ENCODE data around the gene TBC1D7. TPM values are rescaled to one million over a fixed set of nuclear protein-coding genes. Genes with fewer than 3 reads are reported as not detected.
A peak's percentile ranks its signal among the peaks of the same experiment; 100 is the strongest.

The TBC1D7 gene
- total and polyA plus RNA-seq, 2 of the 4 experiments (the other 2 are of a cell fraction) = 14.3 to 22.6 TPM

DNA sequence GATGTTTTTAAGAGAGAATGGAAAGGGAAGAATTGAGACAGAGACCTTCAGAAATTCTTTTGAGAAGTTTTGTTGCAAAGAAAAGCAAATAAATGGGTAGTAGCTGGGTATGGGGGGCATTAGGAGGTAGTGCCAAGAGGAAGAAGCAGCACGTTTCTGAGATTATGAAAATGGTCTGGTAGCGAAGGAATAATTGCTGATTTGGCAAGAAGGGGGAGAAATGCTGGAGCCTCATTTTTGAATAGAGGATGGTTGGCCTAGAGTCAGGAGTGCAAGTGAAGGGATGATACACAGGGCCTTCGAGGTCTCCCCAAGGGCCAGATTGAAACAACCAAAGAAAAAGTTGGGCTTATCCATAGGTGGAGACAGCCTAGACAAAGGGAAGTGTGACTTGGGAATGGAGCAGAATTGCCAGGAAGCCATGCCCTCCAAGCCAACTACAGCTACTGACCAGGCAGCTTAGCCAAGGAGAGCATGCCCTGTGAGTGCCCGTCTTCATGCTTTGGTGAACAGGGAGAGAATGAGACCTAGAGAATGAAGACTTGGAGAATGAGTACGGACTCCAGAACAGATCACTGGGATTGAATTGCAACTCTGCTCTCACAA is 14.2 kb upstream of the TBC1D7 start:
- DNase-seq = no peak
- Histone ChIP-seq H2AK5ac (ENCODE audit: low read depth, low read length) (no peak overlapping the region), H4K91ac (ENCODE audit: insufficient read depth, low read depth, low read length) (peak overlapping the region; percentile 4; the same call in 1 of the 2 replicates), H3K9ac (ENCODE audit: low read depth, low read length) (no peak overlapping the region), H4K5ac (ENCODE audit: low read depth, low read length) (no peak overlapping the region), H2BK20ac (ENCODE audit: low read depth, low read length) (no peak overlapping the region), H3K27ac (ENCODE audit: insufficient read depth, low read length) (no peak overlapping the region), H3K27me3 (ENCODE audit: control insufficient read depth, insufficient read depth, low read length) (no peaks in the 10 kb centered on the region), H3K79me1 (ENCODE audit: low read depth in 1 of 2, low read length in 2 of 2) (no peaks in the 10 kb centered on the region), H4K20me1 (ENCODE audit: insufficient read depth, low read length) (no peaks in the 10 kb centered on the region), H3K18ac (ENCODE audit: low read depth, low read length) (no peak overlapping the region), H2AK9ac (replicated peaks; ENCODE audit: low read depth, low read length, poor library complexity) (peak overlapping the region; percentile 40), H2BK15ac (ENCODE audit: low read depth, low read length) (no peak overlapping the region), H3K9me1 (ENCODE audit: insufficient read depth, low read length) (no peaks in the 10 kb centered on the region), H3K4ac (ENCODE audit: low read depth, low read length) (no peak overlapping the region), H3K4me3 (ENCODE audit: insufficient read depth, low read depth, low read length) (no peak overlapping the region), H2BK5ac (ENCODE audit: low read depth, low read length, poor library complexity, severe bottlenecking) (no peak overlapping the region), H3K56ac (ENCODE audit: extremely low read depth, insufficient read depth, low read length) (no peak overlapping the region), H3K14ac (replicated peaks; ENCODE audit: low read depth, low read length) (no peak overlapping the region), H3K36me3 (ENCODE audit: control insufficient read depth, insufficient read depth, low read length) (no peaks in the 10 kb centered on the region), H2AFZ (replicated peaks; ENCODE audit: low read length, poor library complexity) (peak overlapping the region; percentile 40), H2BK120ac (ENCODE audit: low read depth, low read length) (no peak overlapping the region), H3K9me3 (ENCODE audit: control insufficient read depth, insufficient read depth, low read length) (peaks cover 2% of the 10 kb centered on the region; the same call in 1 of the 2 replicates), H4K8ac (ENCODE audit: low read depth in 2 of 2, low read length in 2 of 2) (no peak overlapping the region), H3K4me1 (ENCODE audit: control insufficient read depth, insufficient read depth, low read length) (no peaks in the 10 kb centered on the region), H3K4me2 (ENCODE audit: low read depth, low read length) (no peak overlapping the region), H3K23ac (ENCODE audit: low read depth, low read length) (no peak overlapping the region)
- ChIA-PET CTCF (no interaction called here), POLR2A (ENCODE audit: unreplicated experiment) (no interaction called here)
- no peak for ATAC-seq (ENCODE audit: low read depth)
- WGBS, 2 experiments (ENCODE audit: extremely low coverage in 2 of 2, insufficient read length in 1 of 2) = 72% methylated on average over 3 of the region's 5 CpGs; no CpG with 5 or more reads in 1 of the 2 experiments
- intact Hi-C loops (cut with micrococcal nuclease) (no loop called here), in situ Hi-C loops (cut with MboI; ENCODE audit: low sequenced_read_pairs) (loop anchor here (5.0 kb wide), 1 partner anchor 195 kb away; no protein-coding TSS in a partner anchor), dilution Hi-C loops (cut with HindIII; ENCODE audit: low sequenced_read_pairs, unreplicated experiment) (no loop called here)
- TF ChIP-seq MAFK (IDR thresholded peaks at IDR 0.05; ENCODE audit: low read depth, low read length) (0 out of 2 replicates have a peak, but pooled peaks have one; percentile 20), NFE2L2 (IDR thresholded peaks at IDR 0.05; ENCODE audit: low read depth, low read length) (no peak)
- BruUV-seq (replicated peaks) = no TSS peak
